ENCODE data around the gene GPD2. TPM values are rescaled to one million over a fixed set of nuclear protein-coding genes. Genes with fewer than 3 reads are reported as not detected.

The GPD2 gene
- total RNA-seq, 2 donors from 2014 or later: 14.9 to 29.1 TPM

DNA sequence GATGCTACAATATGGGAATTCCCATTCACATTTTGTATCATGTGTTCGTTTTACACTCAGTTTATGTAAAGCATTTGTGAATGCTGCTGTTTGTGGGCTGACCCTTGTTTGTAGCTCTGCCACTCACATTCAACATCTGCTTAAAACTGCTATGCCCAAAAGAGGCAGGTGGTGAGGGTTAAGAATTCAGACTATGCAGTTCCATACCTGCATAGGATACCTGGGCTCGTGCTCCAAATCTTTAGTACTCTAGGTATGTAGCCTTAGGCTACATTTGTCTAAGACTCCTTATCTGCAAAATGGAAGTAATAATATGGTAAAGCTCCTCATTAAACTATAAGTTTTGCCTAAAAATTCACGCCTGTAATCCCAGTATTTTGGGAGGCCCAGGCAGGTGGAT is 199.5 kb downstream of the GPD2 start:
- Histone ChIP-seq H3K9me3 (peaks cover 0 to 5% of the 10 kb centered on the region in 2 donors), H3K27ac (no peak overlapping the region), H3K4me3 (no peak overlapping the region), H3K27me3 (no peaks in the 10 kb centered on the region), H3K36me3 (no peaks in the 10 kb centered on the region), H3K4me1 (no peaks in the 10 kb centered on the region)
- DNase-seq (ENCODE audit: low spot score): no peak
- TF ChIP-seq, protein P1, sequence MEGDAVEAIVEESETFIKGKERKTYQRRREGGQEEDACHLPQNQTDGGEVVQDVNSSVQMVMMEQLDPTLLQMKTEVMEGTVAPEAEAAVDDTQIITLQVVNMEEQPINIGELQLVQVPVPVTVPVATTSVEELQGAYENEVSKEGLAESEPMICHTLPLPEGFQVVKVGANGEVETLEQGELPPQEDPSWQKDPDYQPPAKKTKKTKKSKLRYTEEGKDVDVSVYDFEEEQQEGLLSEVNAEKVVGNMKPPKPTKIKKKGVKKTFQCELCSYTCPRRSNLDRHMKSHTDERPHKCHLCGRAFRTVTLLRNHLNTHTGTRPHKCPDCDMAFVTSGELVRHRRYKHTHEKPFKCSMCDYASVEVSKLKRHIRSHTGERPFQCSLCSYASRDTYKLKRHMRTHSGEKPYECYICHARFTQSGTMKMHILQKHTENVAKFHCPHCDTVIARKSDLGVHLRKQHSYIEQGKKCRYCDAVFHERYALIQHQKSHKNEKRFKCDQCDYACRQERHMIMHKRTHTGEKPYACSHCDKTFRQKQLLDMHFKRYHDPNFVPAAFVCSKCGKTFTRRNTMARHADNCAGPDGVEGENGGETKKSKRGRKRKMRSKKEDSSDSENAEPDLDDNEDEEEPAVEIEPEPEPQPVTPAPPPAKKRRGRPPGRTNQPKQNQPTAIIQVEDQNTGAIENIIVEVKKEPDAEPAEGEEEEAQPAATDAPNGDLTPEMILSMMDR (IDR thresholded peaks at IDR 0.05): no peak

Other genes starting within 250 kb of the GPD2 start
- gene NR4A2, start 103.7 kb upstream of the GPD2 start, total RNA-seq: 1 to 10 TPM; 3.7 to 8.9 TPM